ENCODE results near the gene CD300LD. TPM values are rescaled to one million over a fixed set of nuclear protein-coding genes. Genes with fewer than 3 reads are reported as not detected.

The CD300LD gene
- polyA plus RNA-seq, 1 of the 3 experiments (the other 2 are of a cell fraction) = not detected

DNA sequence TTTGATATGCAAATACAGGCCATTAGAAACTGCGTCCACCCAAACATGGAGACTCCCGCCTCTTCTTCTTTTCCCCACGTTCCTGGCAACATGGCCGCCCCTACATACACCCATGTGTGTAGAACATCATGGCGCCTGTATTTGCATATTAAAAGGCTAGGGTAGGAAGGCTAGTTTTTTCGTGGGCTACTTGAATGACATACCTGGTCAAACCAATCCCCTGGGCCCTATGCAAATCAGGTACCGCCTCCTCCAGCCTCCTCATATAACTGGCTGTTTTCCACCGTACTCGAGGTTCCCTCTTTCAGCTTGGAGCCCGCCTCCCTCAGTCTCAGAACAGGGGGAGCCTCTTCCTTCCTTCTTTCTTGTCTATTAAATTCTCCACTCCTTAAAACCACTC, 60.0 kb downstream of the CD300LD start:
- Histone ChIP-seq H3K79me2 (ENCODE audit: insufficient read depth) (no peaks in the 10 kb centered on the region), H4K20me1 (ENCODE audit: insufficient read depth) (no peaks in the 10 kb centered on the region), H3K9me3 (no peaks in the 10 kb centered on the region), H3K9ac (no peak overlapping the region), H3K4me3 (ENCODE audit: low read depth in 2 of 2, low read length in 1 of 2) (no peak overlapping the region), H3K27me3 (ENCODE audit: insufficient read depth) (no peaks in the 10 kb centered on the region), H3F3A (replicated peaks; ENCODE audit: insufficient read depth) (no peaks in the 10 kb centered on the region), H3K36me3 (replicated peaks in 1 of 2; ENCODE audit: control insufficient read depth in 1 of 2, insufficient read depth in 2 of 2, low read length in 1 of 2) (no peaks in the 10 kb centered on the region), H2AFZ (ENCODE audit: low read depth) (no peak overlapping the region), H3K4me1 (ENCODE audit: control insufficient read depth in 1 of 2, insufficient read depth in 2 of 2, low read depth in 1 of 2, low read length in 1 of 2) (no peaks in the 10 kb centered on the region), H3K27ac (ENCODE audit: low read depth in 2 of 2, low read length in 1 of 2) (no peak overlapping the region), H3K4me2 (no peak overlapping the region), H3K9me2 (no peaks in the 10 kb centered on the region)
- POLR2A ChIA-PET = no interaction called here
- WGBS (ENCODE audit: low lambda C conversion rate) = 26% methylated on average over 10 of the region's 10 CpGs
- CTCF ChIA-PET = interaction anchor here (0.8 to 4.2 kb wide), 19 partner anchors 10 to 283 kb away, joined by 3 to 23 read pairs (median 3); partner anchors contain the start of gene CD300H
- DNase-seq = no peak
- no peak for TF ChIP-seq GATA2 (CRISPR knock-in tag; IDR thresholded peaks at IDR 0.05)
- TF ChIP-seq RAD21 (IDR thresholded peaks at IDR 0.05; ENCODE audit: low read length) = no peak
- no peak for TF ChIP-seq EP300 (IDR thresholded peaks at IDR 0.05; ENCODE audit: borderline replicate concordance in 1 of 2, low read depth in 1 of 2, low read length in 1 of 2)
- TF ChIP-seq NFIC (IDR thresholded peaks at IDR 0.05; ENCODE audit: borderline replicate concordance) = no peak
- TF ChIP-seq FOXJ3 (CRISPR knock-in tag; IDR thresholded peaks at IDR 0.05) = no peak
- TF ChIP-seq YY1 (IDR thresholded peaks at IDR 0.05; ENCODE audit: low read depth) = no peak
- TF ChIP-seq, protein P1, sequence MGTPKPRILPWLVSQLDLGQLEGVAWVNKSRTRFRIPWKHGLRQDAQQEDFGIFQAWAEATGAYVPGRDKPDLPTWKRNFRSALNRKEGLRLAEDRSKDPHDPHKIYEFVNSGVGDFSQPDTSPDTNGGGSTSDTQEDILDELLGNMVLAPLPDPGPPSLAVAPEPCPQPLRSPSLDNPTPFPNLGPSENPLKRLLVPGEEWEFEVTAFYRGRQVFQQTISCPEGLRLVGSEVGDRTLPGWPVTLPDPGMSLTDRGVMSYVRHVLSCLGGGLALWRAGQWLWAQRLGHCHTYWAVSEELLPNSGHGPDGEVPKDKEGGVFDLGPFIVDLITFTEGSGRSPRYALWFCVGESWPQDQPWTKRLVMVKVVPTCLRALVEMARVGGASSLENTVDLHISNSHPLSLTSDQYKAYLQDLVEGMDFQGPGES (IDR thresholded peaks at IDR 0.05; ENCODE audit: low read depth, low read length) = no peak
- TF ChIP-seq, protein P2, sequence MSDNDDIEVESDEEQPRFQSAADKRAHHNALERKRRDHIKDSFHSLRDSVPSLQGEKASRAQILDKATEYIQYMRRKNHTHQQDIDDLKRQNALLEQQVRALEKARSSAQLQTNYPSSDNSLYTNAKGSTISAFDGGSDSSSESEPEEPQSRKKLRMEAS (IDR thresholded peaks at IDR 0.05; ENCODE audit: low read depth) = no peak
- no peak for TF ChIP-seq FOSL2 (IDR thresholded peaks at IDR 0.05; ENCODE audit: borderline replicate concordance, low read depth)
- no peak for TF ChIP-seq GABPA (IDR thresholded peaks at IDR 0.05; ENCODE audit: low read depth)
- no peak for TF ChIP-seq RFX5 (IDR thresholded peaks at IDR 0.05; ENCODE audit: low read length)

DNA sequence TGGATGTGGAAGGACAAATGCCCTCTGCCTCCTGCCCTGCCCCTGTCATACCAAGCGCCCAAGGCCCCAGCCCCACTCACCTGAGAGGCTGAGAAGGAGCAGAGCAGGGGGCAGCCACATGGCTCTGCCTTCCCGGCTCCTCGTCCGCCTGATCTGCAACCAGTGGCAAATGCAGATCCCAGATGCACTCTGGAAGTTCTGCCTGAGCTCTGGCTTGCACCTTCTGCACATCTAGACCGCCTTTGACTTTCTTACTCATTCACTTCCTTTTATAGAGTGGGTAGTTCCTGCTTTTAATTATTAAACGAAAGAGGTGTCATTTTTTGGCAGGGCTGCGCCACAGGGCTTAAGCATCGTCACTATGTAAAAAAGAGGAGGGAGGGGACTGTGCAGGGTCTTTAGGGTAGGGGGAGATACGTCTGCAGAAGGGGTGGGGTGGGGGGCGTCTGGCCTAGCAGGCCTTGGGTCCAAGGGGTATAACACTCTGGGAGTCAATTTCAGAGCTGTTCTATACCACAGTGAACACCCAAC, 60.8 kb downstream of the CD300LD start, which contains the start of gene CD300LB:
Gene CD300LB (minus strand): TSS at position 245 of the 531 bp plus-strand sequence. CDS start 125 bp downstream, at position 120.
- 30% methylated on average over 10 of the region's 10 CpGs for WGBS (ENCODE audit: low lambda C conversion rate)

More for the DNA sequence above, 60.8 kb downstream of the CD300LD start, which contains the start of gene CD300LB:
- Histone ChIP-seq H2AFZ (ENCODE audit: low read depth) (no peak within 1 kb of the TSS), H4K20me1 (ENCODE audit: insufficient read depth) (no peaks in the 10 kb centered on the region), H3K36me3 (replicated peaks in 1 of 2; ENCODE audit: control insufficient read depth in 1 of 2, insufficient read depth in 2 of 2, low read length in 1 of 2) (no peaks in the 10 kb centered on the region), H3K4me3 (ENCODE audit: low read depth in 2 of 2, low read length in 1 of 2) (no peak within 1 kb of the TSS), H3K4me2 (no peak within 1 kb of the TSS), H3K9me3 (no peaks in the 10 kb centered on the region), H3K9me2 (no peaks in the 10 kb centered on the region), H3F3A (replicated peaks; ENCODE audit: insufficient read depth) (no peaks in the 10 kb centered on the region), H3K27ac (ENCODE audit: low read depth in 2 of 2, low read length in 1 of 2) (no peak within 1 kb of the TSS), H3K79me2 (ENCODE audit: insufficient read depth) (no peaks in the 10 kb centered on the region), H3K27me3 (ENCODE audit: insufficient read depth) (no peaks in the 10 kb centered on the region), H3K9ac (no peak within 1 kb of the TSS), H3K4me1 (ENCODE audit: control insufficient read depth in 1 of 2, insufficient read depth in 2 of 2, low read depth in 1 of 2, low read length in 1 of 2) (no peaks in the 10 kb centered on the region)
- ChIA-PET CTCF (interaction anchor here (1.0 to 4.2 kb wide), 7 partner anchors 11 to 283 kb away, joined by 3 to 23 read pairs (median 8); partner anchors contain the start of gene CD300H), POLR2A (no interaction called here)
- DNase-seq = no peak
- TF ChIP-seq MEF2A (IDR thresholded peaks at IDR 0.05; ENCODE audit: borderline replicate concordance, low read depth) (no peak), RFX5 (IDR thresholded peaks at IDR 0.05; ENCODE audit: low read length) (no peak), GABPA (IDR thresholded peaks at IDR 0.05; ENCODE audit: low read depth) (no peak), TEAD4 (IDR thresholded peaks at IDR 0.05; ENCODE audit: borderline replicate concordance, insufficient read depth) (no peak), YY1 (IDR thresholded peaks at IDR 0.05; ENCODE audit: low read depth) (no peak), RAD21 (IDR thresholded peaks at IDR 0.05; ENCODE audit: low read length) (no peak)
- TF ChIP-seq, protein P3, sequence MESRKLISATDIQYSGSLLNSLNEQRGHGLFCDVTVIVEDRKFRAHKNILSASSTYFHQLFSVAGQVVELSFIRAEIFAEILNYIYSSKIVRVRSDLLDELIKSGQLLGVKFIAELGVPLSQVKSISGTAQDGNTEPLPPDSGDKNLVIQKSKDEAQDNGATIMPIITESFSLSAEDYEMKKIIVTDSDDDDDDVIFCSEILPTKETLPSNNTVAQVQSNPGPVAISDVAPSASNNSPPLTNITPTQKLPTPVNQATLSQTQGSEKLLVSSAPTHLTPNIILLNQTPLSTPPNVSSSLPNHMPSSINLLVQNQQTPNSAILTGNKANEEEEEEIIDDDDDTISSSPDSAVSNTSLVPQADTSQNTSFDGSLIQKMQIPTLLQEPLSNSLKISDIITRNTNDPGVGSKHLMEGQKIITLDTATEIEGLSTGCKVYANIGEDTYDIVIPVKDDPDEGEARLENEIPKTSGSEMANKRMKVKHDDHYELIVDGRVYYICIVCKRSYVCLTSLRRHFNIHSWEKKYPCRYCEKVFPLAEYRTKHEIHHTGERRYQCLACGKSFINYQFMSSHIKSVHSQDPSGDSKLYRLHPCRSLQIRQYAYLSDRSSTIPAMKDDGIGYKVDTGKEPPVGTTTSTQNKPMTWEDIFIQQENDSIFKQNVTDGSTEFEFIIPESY (IDR thresholded peaks at IDR 0.05; ENCODE audit: borderline replicate concordance, low read depth) = no peak
- TF ChIP-seq, protein P1 (IDR thresholded peaks at IDR 0.05; ENCODE audit: low read depth, low read length) = no peak
- TF ChIP-seq, protein P4, sequence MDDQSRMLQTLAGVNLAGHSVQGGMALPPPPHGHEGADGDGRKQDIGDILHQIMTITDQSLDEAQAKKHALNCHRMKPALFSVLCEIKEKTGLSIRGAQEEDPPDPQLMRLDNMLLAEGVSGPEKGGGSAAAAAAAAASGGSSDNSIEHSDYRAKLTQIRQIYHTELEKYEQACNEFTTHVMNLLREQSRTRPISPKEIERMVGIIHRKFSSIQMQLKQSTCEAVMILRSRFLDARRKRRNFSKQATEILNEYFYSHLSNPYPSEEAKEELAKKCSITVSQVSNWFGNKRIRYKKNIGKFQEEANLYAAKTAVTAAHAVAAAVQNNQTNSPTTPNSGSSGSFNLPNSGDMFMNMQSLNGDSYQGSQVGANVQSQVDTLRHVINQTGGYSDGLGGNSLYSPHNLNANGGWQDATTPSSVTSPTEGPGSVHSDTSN (IDR thresholded peaks at IDR 0.05) = no peak
- TF ChIP-seq, protein P5, sequence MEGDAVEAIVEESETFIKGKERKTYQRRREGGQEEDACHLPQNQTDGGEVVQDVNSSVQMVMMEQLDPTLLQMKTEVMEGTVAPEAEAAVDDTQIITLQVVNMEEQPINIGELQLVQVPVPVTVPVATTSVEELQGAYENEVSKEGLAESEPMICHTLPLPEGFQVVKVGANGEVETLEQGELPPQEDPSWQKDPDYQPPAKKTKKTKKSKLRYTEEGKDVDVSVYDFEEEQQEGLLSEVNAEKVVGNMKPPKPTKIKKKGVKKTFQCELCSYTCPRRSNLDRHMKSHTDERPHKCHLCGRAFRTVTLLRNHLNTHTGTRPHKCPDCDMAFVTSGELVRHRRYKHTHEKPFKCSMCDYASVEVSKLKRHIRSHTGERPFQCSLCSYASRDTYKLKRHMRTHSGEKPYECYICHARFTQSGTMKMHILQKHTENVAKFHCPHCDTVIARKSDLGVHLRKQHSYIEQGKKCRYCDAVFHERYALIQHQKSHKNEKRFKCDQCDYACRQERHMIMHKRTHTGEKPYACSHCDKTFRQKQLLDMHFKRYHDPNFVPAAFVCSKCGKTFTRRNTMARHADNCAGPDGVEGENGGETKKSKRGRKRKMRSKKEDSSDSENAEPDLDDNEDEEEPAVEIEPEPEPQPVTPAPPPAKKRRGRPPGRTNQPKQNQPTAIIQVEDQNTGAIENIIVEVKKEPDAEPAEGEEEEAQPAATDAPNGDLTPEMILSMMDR (IDR thresholded peaks at IDR 0.05) = no peak
- TF ChIP-seq, protein P2 (IDR thresholded peaks at IDR 0.05; ENCODE audit: low read depth) = no peak
